Measurements from ENCODE around the gene CXorf65.
A peak's percentile ranks its signal among the peaks of the same experiment; 100 is the strongest.

CXorf65 gene

GRCh38 chrX:71105628-71106027 is 912 bp downstream of the CXorf65 start:
- no peak for DNase-seq (ENCODE audit: low spot score)

GRCh38 chrX:71103110-71103983 is 3.2 kb downstream of the CXorf65 start:
- no peak for DNase-seq (ENCODE audit: low spot score)

GRCh38 chrX:71102292-71102691 is 4.2 kb downstream of the CXorf65 start:
- no peak for DNase-seq (ENCODE audit: low spot score)

- DNase-seq (ENCODE audit: low spot score), result no peak
These were observed 5.7 kb downstream of the CXorf65 start for GRCh38 chrX:71100581-71101505.

- no peak for DNase-seq (ENCODE audit: low spot score)
These were observed 6.8 kb downstream of the CXorf65 start for GRCh38 chrX:71099736-71100135.

GRCh38 chrX:71098951-71099506 is 7.5 kb downstream of the CXorf65 start:
- no peak for DNase-seq (ENCODE audit: low spot score)

GRCh38 chrX:71098302-71098701 is 8.2 kb downstream of the CXorf65 start:
- peak; percentile 75 for DNase-seq (ENCODE audit: low spot score)

- DNase-seq (ENCODE audit: low spot score), result no peak
These were observed 9.8 kb downstream of the CXorf65 start for GRCh38 chrX:71096760-71097032.

- peak; percentile 62 for DNase-seq (ENCODE audit: low spot score)
These were observed 10.4 kb downstream of the CXorf65 start for GRCh38 chrX:71095981-71096759.

GRCh38 chrX:71095555-71095980 is 11.0 kb downstream of the CXorf65 start, which contains the start of gene FOXO4:
FOXO4 (plus strand) TSS chrX:71095851; CDS start chrX:71096529, 678 bp downstream.
- DNase-seq (ENCODE audit: low spot score), result peak; percentile 88

- DNase-seq (ENCODE audit: low spot score), result no peak
These were observed 11.5 kb downstream of the CXorf65 start for GRCh38 chrX:71095033-71095432.

GRCh38 chrX:71091263-71091662 is 15.3 kb downstream of the CXorf65 start:
- no peak for DNase-seq (ENCODE audit: low spot score)

GRCh38 chrX:71085900-71086299 is 20.6 kb downstream of the CXorf65 start:
- DNase-seq (ENCODE audit: low spot score), result no peak

GRCh38 chrX:71082822-71083221 is 23.7 kb downstream of the CXorf65 start:
- no peak for DNase-seq (ENCODE audit: low spot score)

- no peak for DNase-seq (ENCODE audit: low spot score)
These were observed 24.4 kb downstream of the CXorf65 start for GRCh38 chrX:71082124-71082647.

- DNase-seq (ENCODE audit: low spot score), result no peak
These were observed 25.0 kb downstream of the CXorf65 start for GRCh38 chrX:71081330-71082123.

- DNase-seq (ENCODE audit: low spot score), result no peak
These were observed 36.0 kb downstream of the CXorf65 start for GRCh38 chrX:71070531-71070930.

- DNase-seq (ENCODE audit: low spot score), result peak; percentile 83
These were observed 38.3 kb downstream of the CXorf65 start, which contains the start of gene SNX12 for GRCh38 chrX:71068044-71068918. SNX12 (minus strand) TSS chrX:71068334; CDS start chrX:71068306, 28 bp downstream.

GRCh38 chrX:71067712-71068043 is 38.9 kb downstream of the CXorf65 start:
- no peak for DNase-seq (ENCODE audit: low spot score)

- no peak for DNase-seq (ENCODE audit: low spot score)
These were observed 39.5 kb downstream of the CXorf65 start for GRCh38 chrX:71067089-71067488.

Measured in hematopoietic multipotent progenitor cell treated with erythropoietin and hydrocortisone succinate and interleukin-3 and kit ligand, for 15 days (in vitro differentiated cells).